ENCODE measurements around the gene ACOT12.

ACOT12 gene

GRCh38 chr5:81370912-81371311 lies 23.0 kb downstream of the ACOT12 start:
- TF ChIP-seq CTCF (IDR thresholded peaks at IDR 0.05), result no peak

GRCh38 chr5:81365541-81365940 lies 28.4 kb downstream of the ACOT12 start:
- TF ChIP-seq CTCF (IDR thresholded peaks at IDR 0.05), result no peak

- no peak for TF ChIP-seq CTCF (IDR thresholded peaks at IDR 0.05)
These were observed 30.7 kb downstream of the ACOT12 start for GRCh38 chr5:81363093-81363871.

- no peak for TF ChIP-seq CTCF (IDR thresholded peaks at IDR 0.05)
These were observed 32.3 kb downstream of the ACOT12 start for GRCh38 chr5:81361600-81361999.

- no peak for TF ChIP-seq CTCF (IDR thresholded peaks at IDR 0.05)
These were observed 33.3 kb downstream of the ACOT12 start for GRCh38 chr5:81360640-81361039.

GRCh38 chr5:81359881-81360280 lies 34.1 kb downstream of the ACOT12 start:
- no peak for TF ChIP-seq CTCF (IDR thresholded peaks at IDR 0.05)

GRCh38 chr5:81359108-81359507 lies 34.8 kb downstream of the ACOT12 start:
- TF ChIP-seq CTCF (IDR thresholded peaks at IDR 0.05), result no peak
